Smooth muscle cell (in vitro differentiated cells): ENCODE measurements around the gene MRPL36. TPM values are rescaled to one million over a fixed set of nuclear protein-coding genes. Genes with fewer than 3 reads are reported as not detected.

Experiments used
- DNase-seq: peaks from one replicate; lab custom pipeline; 2025; ENCODE audit not compliant: unreplicated experiment; lab: John Stamatoyannopoulos, UW
- H2AFZ ChIP-seq: fragments of 200-600 bp; sonication (generic); 2 replicates; pipeline ENCODE4 v1.6.0; 2016; ENCODE audit warnings: antibody characterized with exemption, low read depth, mild to moderate bottlenecking
- H3F3A ChIP-seq: fragments of 200-600 bp; sonication (generic); 2 replicates; pipeline ENCODE4 v1.6.0; 2017; ENCODE audit warnings: antibody characterized with exemption, low read depth
- H3K27ac ChIP-seq: fragments of 200-600 bp; sonication (generic); 2 replicates; pipeline ENCODE4 v1.5.1; 2016; ENCODE audit warnings: low read depth, mild to moderate bottlenecking
- H3K27me3 ChIP-seq: fragments of 200-600 bp; sonication (generic); 2 replicates; pipeline ENCODE4 v1.6.1; 2016; ENCODE audit warnings: low read depth, mild to moderate bottlenecking
- H3K36me3 ChIP-seq: fragments of 200-600 bp; sonication (generic); 2 replicates; pipeline ENCODE4 v1.5.1; 2016; ENCODE audit warnings: low read depth
- H3K4me1 ChIP-seq: fragments of 200-600 bp; sonication (generic); 2 replicates; pipeline ENCODE4 v1.5.1; 2016; ENCODE audit warnings: low read depth
- H3K4me2 ChIP-seq: fragments of 200-600 bp; sonication (generic); 2 replicates; pipeline ENCODE4 v1.6.0; 2016; ENCODE audit warnings: mild to moderate bottlenecking
- H3K4me3 ChIP-seq: fragments of 200-600 bp; sonication (generic); 2 replicates; pipeline ENCODE4 v1.5.1; 2016; ENCODE audit warnings: mild to moderate bottlenecking
- H3K79me2 ChIP-seq: fragments of 200-600 bp; sonication (generic); 2 replicates; pipeline ENCODE4 v1.6.0; 2016; ENCODE audit warnings: low read depth, mild to moderate bottlenecking
- H3K9ac ChIP-seq: fragments of 200-600 bp; sonication (generic); 2 replicates; pipeline ENCODE4 v1.6.0; 2016; ENCODE audit warnings: low read depth
- H3K9me3 ChIP-seq: fragments of 200-600 bp; sonication (generic); replicated peaks from 2 replicates; pipeline ENCODE4 v1.5.1; 2016; ENCODE audit warnings: low read depth
- H4K20me1 ChIP-seq: fragments of 200-600 bp; sonication (generic); 2 replicates; pipeline ENCODE4 v1.6.0; 2016; ENCODE audit warnings: low read depth
- CTCF ChIP-seq: fragments of 200-600 bp; sonication (generic); IDR thresholded peaks from 2 replicates; pipeline ENCODE4 v1.5.1; 2017; ENCODE audit warnings: borderline replicate concordance, mild to moderate bottlenecking, antibody characterized with exemption; ENCODE audit not compliant: insufficient read depth, poor library complexity, severe bottlenecking
- WGBS: methylation state at CpG from one replicate; pipeline ENCODE4 v1.1.7; 2016; ENCODE audit warnings: low lambda C conversion rate; 5-methylcytosine and 5-hydroxymethylcytosine counted together
- polyA plus RNA-seq: library from polyadenylated mRNA; unstranded; fragments of >200 nt; fragmentation: Nextera tagmentation; extraction: Ambion mirVana; gene quantifications from 2 replicates; pipeline ENCODE4 v1.2.1, GENCODE V29; 2016
- total RNA-seq: library from RNA; depleted of rRNA; stranded (reverse); fragments of >200 nt; gene quantifications from 2 replicates; pipeline ENCODE4 v1.2.3, GENCODE V29; 2014

The MRPL36 gene
- total and polyA plus RNA-seq, 2 experiments from 2014 or later = 42.9 to 110 TPM

DNA sequence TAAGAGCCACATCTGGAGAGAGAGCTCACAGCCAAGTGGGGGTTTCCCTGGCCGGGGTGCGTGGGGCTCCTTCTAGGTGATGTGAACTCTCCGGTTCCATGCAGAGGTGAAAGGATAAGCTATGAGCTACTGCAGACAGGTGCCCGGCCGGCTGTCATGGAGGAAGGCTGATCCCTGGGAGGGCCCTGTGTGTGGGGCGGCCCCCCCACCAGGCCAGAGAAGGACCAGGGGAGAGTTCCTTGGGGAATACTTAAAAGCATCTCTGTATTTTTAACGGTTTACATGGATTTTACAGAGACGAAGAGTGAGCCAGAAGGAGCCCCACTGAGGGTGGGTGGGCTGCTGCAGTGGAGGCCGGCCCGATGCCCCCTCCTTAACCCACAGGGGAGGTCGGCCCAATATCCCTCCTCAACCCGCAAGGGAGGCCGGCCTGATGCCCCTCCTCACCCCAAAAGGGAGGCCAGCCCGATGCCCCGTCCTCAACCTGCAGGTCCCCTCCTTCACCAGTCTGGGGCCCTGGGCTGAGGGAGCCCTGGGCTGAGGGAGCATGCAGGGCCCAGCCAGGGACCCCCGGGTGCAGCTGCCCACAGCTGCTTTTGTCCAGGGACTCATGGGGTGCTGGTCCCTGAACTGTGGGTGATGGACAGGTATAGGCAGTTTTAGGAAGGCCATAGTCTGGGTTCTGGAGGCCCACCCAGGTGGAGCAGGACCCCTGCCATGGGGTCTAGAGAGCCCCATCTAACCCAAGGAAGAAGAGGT, 31.9 kb downstream of the MRPL36 start:
- H3K9ac ChIP-seq = no peak overlapping the region
- TF ChIP-seq CTCF = no peak
- no peak overlapping the region for H3K4me2 ChIP-seq
- H3K4me3 ChIP-seq = no peak overlapping the region
- H3K9me3 ChIP-seq = no peaks in the 10 kb centered on the region
- no peaks in the 10 kb centered on the region for H3K4me1 ChIP-seq
- H3K27me3 ChIP-seq = no peaks in the 10 kb centered on the region
- no peak overlapping the region for H2AFZ ChIP-seq
- H3K36me3 ChIP-seq = no peaks in the 10 kb centered on the region
- no peak overlapping the region for H3K27ac ChIP-seq
- WGBS = 92% methylated on average over 14 of the region's 16 CpGs
- no peaks in the 10 kb centered on the region for H4K20me1 ChIP-seq
- no peaks in the 10 kb centered on the region for H3F3A ChIP-seq
- DNase-seq = no peak
- no peaks in the 10 kb centered on the region for H3K79me2 ChIP-seq

DNA sequence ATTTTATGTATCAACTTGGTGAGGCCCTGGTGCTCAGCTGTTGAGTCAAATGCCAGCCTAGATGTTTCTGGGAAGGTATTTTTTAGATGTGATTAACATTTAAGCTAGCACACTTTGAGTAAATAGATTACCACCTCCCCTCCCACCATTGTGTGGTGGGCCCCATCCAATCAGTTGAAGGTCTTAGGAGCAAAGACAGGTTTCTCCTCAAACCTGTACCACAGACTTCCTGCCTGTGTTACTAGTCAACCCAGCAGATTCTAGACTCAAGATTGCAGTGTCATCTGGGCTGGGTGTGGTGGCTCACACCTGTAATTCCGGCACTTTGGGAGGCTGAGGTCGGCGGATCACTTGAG, 33.8 kb downstream of the MRPL36 start:
- no peak for TF ChIP-seq CTCF
- Histone ChIP-seq H3F3A (no peaks in the 10 kb centered on the region), H3K4me3 (no peak overlapping the region), H3K27ac (no peak overlapping the region), H3K36me3 (no peaks in the 10 kb centered on the region), H3K79me2 (no peaks in the 10 kb centered on the region), H2AFZ (no peak overlapping the region), H3K9me3 (no peaks in the 10 kb centered on the region), H4K20me1 (no peaks in the 10 kb centered on the region), H3K4me2 (no peak overlapping the region), H3K27me3 (no peaks in the 10 kb centered on the region), H3K4me1 (no peaks in the 10 kb centered on the region), H3K9ac (no peak overlapping the region)
- 98% methylated on average over 3 of the region's 3 CpGs for WGBS
- no peak for DNase-seq

- H4K20me1 ChIP-seq = no peaks in the 10 kb centered on the region
- H3K4me2 ChIP-seq = no peak overlapping the region
- 86% methylated on average over 15 of the region's 15 CpGs for WGBS
- no peaks in the 10 kb centered on the region for H3K9me3 ChIP-seq
- H3K27me3 ChIP-seq = no peaks in the 10 kb centered on the region
- H2AFZ ChIP-seq = no peak overlapping the region
- DNase-seq = no peak
- no peak overlapping the region for H3K9ac ChIP-seq
- H3K27ac ChIP-seq = no peak overlapping the region
- no peaks in the 10 kb centered on the region for H3K36me3 ChIP-seq
- H3K4me1 ChIP-seq = no peaks in the 10 kb centered on the region
- no peaks in the 10 kb centered on the region for H3F3A ChIP-seq
- TF ChIP-seq CTCF = no peak
- no peak overlapping the region for H3K4me3 ChIP-seq
- no peaks in the 10 kb centered on the region for H3K79me2 ChIP-seq
Measured at GRCh38 chr5:1765141-1765879, 34.3 kb downstream of the MRPL36 start.
